Measurements from ENCODE around the gene NOL6. TPM values are rescaled to one million over a fixed set of nuclear protein-coding genes. Genes with fewer than 3 reads are reported as not detected.

NOL6 gene
- total and polyA plus RNA-seq, 4 donors, result 5.9 to 26.5 (median 22.3) TPM

GRCh38 chr9:33442125-33442524, 31.6 kb downstream of the NOL6 start:
- DNase-seq (no peak), ATAC-seq (ENCODE audit: low FRiP score) (no peak)
- no peaks in the 10 kb centered on the region for H3K4me1 ChIP-seq (ENCODE audit: control insufficient read depth in 1 of 2, insufficient read depth in 2 of 2, low read length in 2 of 2)
- H3K27me3 ChIP-seq (ENCODE audit: control insufficient read depth in 1 of 2, insufficient read depth in 2 of 2, low read length in 1 of 2), result no peaks in the 10 kb centered on the region
- H3K27ac ChIP-seq (ENCODE audit: low read depth in 1 of 2, low read length in 2 of 2), result no peak overlapping the region
- WGBS, 2 donors, result 94 to 95% methylated on average over 15 of the region's 15 CpGs
- no peaks in the 10 kb centered on the region for H3K9me3 ChIP-seq (ENCODE audit: control insufficient read depth, low read length)
- no peak overlapping the region for H3K4me3 ChIP-seq (ENCODE audit: low read length in 2 of 2)
- no peaks in the 10 kb centered on the region for H3K36me3 ChIP-seq (ENCODE audit: control insufficient read depth in 1 of 2, insufficient read depth in 2 of 2, low read length in 1 of 2)
- intact Hi-C loops (cut with DNase I), result no loop called here

GRCh38 chr9:33440609-33441008, 33.1 kb downstream of the NOL6 start:
- DNase-seq, result no peak
- intact Hi-C loops (cut with DNase I), result no loop called here

GRCh38 chr9:33440204-33440603, 33.5 kb downstream of the NOL6 start:
- no peak for ATAC-seq (ENCODE audit: low FRiP score)
- WGBS, 2 donors, result 91% methylated on average over 7 of the region's 7 CpGs
- no peak overlapping the region for H3K4me3 ChIP-seq (ENCODE audit: low read length in 2 of 2)

More at GRCh38 chr9:33440609-33441008, 33.1 kb downstream of the NOL6 start:
- ATAC-seq (ENCODE audit: low FRiP score), result no peak
- WGBS, 2 donors, result 89 to 92% methylated on average over 1 of the region's 1 CpG
- Histone ChIP-seq H3K27me3 (ENCODE audit: control insufficient read depth in 1 of 2, insufficient read depth in 2 of 2, low read length in 1 of 2) (no peaks in the 10 kb centered on the region), H3K4me1 (ENCODE audit: control insufficient read depth in 1 of 2, insufficient read depth in 2 of 2, low read length in 2 of 2) (no peaks in the 10 kb centered on the region), H3K36me3 (ENCODE audit: control insufficient read depth in 1 of 2, insufficient read depth in 2 of 2, low read length in 1 of 2) (no peaks in the 10 kb centered on the region), H3K9me3 (ENCODE audit: control insufficient read depth, low read length) (no peaks in the 10 kb centered on the region), H3K4me3 (ENCODE audit: low read length in 2 of 2) (no peak overlapping the region), H3K27ac (ENCODE audit: low read depth in 1 of 2, low read length in 2 of 2) (no peak overlapping the region)

GRCh38 chr9:33439731-33440130, 34.0 kb downstream of the NOL6 start:
- Histone ChIP-seq H3K4me3 (ENCODE audit: low read length in 2 of 2) (no peak overlapping the region), H3K36me3 (ENCODE audit: control insufficient read depth in 1 of 2, insufficient read depth in 2 of 2, low read length in 1 of 2) (no peaks in the 10 kb centered on the region), H3K4me1 (ENCODE audit: control insufficient read depth in 1 of 2, insufficient read depth in 2 of 2, low read length in 2 of 2) (no peaks in the 10 kb centered on the region), H3K27me3 (ENCODE audit: control insufficient read depth in 1 of 2, insufficient read depth in 2 of 2, low read length in 1 of 2) (no peaks in the 10 kb centered on the region), H3K9me3 (ENCODE audit: control insufficient read depth, low read length) (no peaks in the 10 kb centered on the region), H3K27ac (ENCODE audit: low read depth in 1 of 2, low read length in 2 of 2) (no peak overlapping the region)
- DNase-seq (no peak), ATAC-seq (ENCODE audit: low FRiP score) (no peak)
- WGBS, 2 donors, result 36 to 53% methylated on average over 6 of the region's 6 CpGs
- intact Hi-C loops (cut with DNase I), result loop anchor here in 1 of 2 donors (10.0 kb wide), 1 partner anchor 55 kb away; no protein-coding TSS in a partner anchor

More at GRCh38 chr9:33440204-33440603, 33.5 kb downstream of the NOL6 start:
- no peak for DNase-seq
- Histone ChIP-seq H3K9me3 (ENCODE audit: control insufficient read depth, low read length) (no peaks in the 10 kb centered on the region), H3K27ac (ENCODE audit: low read depth in 1 of 2, low read length in 2 of 2) (no peak overlapping the region), H3K27me3 (ENCODE audit: control insufficient read depth in 1 of 2, insufficient read depth in 2 of 2, low read length in 1 of 2) (no peaks in the 10 kb centered on the region), H3K4me1 (ENCODE audit: control insufficient read depth in 1 of 2, insufficient read depth in 2 of 2, low read length in 2 of 2) (no peaks in the 10 kb centered on the region), H3K36me3 (ENCODE audit: control insufficient read depth in 1 of 2, insufficient read depth in 2 of 2, low read length in 1 of 2) (no peaks in the 10 kb centered on the region)
- intact Hi-C loops (cut with DNase I), result no loop called here

- ATAC-seq (ENCODE audit: low FRiP score) (no peak), DNase-seq (no peak)
- WGBS, 2 donors, result 56 to 69% methylated on average over 7 of the region's 7 CpGs
- no peaks in the 10 kb centered on the region for H3K9me3 ChIP-seq (ENCODE audit: control insufficient read depth, low read length)
- H3K4me1 ChIP-seq (ENCODE audit: control insufficient read depth in 1 of 2, insufficient read depth in 2 of 2, low read length in 2 of 2), result no peaks in the 10 kb centered on the region
- H3K36me3 ChIP-seq (ENCODE audit: control insufficient read depth in 1 of 2, insufficient read depth in 2 of 2, low read length in 1 of 2), result no peaks in the 10 kb centered on the region
- intact Hi-C loops (cut with DNase I), result loop anchor here in 1 of 2 donors (10.0 kb wide), 1 partner anchor 56 kb away; no protein-coding TSS in a partner anchor
- no peaks in the 10 kb centered on the region for H3K27me3 ChIP-seq (ENCODE audit: control insufficient read depth in 1 of 2, insufficient read depth in 2 of 2, low read length in 1 of 2)
- H3K4me3 ChIP-seq (ENCODE audit: low read length in 2 of 2), result no peak overlapping the region
- no peak overlapping the region for H3K27ac ChIP-seq (ENCODE audit: low read depth in 1 of 2, low read length in 2 of 2)
Observed at GRCh38 chr9:33438926-33439680, 34.6 kb downstream of the NOL6 start.

- intact Hi-C loops (cut with DNase I), result loop anchor here in 1 of 2 donors (10.0 kb wide), 1 partner anchor 57 kb away; no protein-coding TSS in a partner anchor
- no peaks in the 10 kb centered on the region for H3K9me3 ChIP-seq (ENCODE audit: control insufficient read depth, low read length)
- WGBS, 2 donors, result 86 to 88% methylated on average over 1 of the region's 1 CpG
Observed at GRCh38 chr9:33437898-33438297, 35.8 kb downstream of the NOL6 start.

GRCh38 chr9:33437205-33437604, 36.5 kb downstream of the NOL6 start:
- ATAC-seq (ENCODE audit: low FRiP score), result no peak
- no peaks in the 10 kb centered on the region for H3K4me1 ChIP-seq (ENCODE audit: control insufficient read depth in 1 of 2, insufficient read depth in 2 of 2, low read length in 2 of 2)
- no peaks in the 10 kb centered on the region for H3K9me3 ChIP-seq (ENCODE audit: control insufficient read depth, low read length)
- H3K27ac ChIP-seq (ENCODE audit: low read depth in 1 of 2, low read length in 2 of 2), result no peak overlapping the region
- H3K36me3 ChIP-seq (ENCODE audit: control insufficient read depth in 1 of 2, insufficient read depth in 2 of 2, low read length in 1 of 2), result no peaks in the 10 kb centered on the region
- no peak overlapping the region for H3K4me3 ChIP-seq (ENCODE audit: low read length in 2 of 2)
- intact Hi-C loops (cut with DNase I), result loop anchor here in 1 of 2 donors (10.0 kb wide), 1 partner anchor 58 kb away; no protein-coding TSS in a partner anchor
- no peak for DNase-seq
- 47 to 50% methylated on average over 2 of the region's 2 CpGs for WGBS, 2 donors
- H3K27me3 ChIP-seq (ENCODE audit: control insufficient read depth in 1 of 2, insufficient read depth in 2 of 2, low read length in 1 of 2), result no peaks in the 10 kb centered on the region

More at GRCh38 chr9:33437898-33438297, 35.8 kb downstream of the NOL6 start:
- no peak for DNase-seq
- Histone ChIP-seq H3K27ac (ENCODE audit: low read depth in 1 of 2, low read length in 2 of 2) (no peak overlapping the region), H3K4me1 (ENCODE audit: control insufficient read depth in 1 of 2, insufficient read depth in 2 of 2, low read length in 2 of 2) (no peaks in the 10 kb centered on the region), H3K4me3 (ENCODE audit: low read length in 2 of 2) (no peak overlapping the region), H3K27me3 (ENCODE audit: control insufficient read depth in 1 of 2, insufficient read depth in 2 of 2, low read length in 1 of 2) (no peaks in the 10 kb centered on the region), H3K36me3 (ENCODE audit: control insufficient read depth in 1 of 2, insufficient read depth in 2 of 2, low read length in 1 of 2) (no peaks in the 10 kb centered on the region)
- ATAC-seq (ENCODE audit: low FRiP score), result no peak

- ATAC-seq (ENCODE audit: low FRiP score) (no peak), DNase-seq (no peak)
- Histone ChIP-seq H3K27me3 (ENCODE audit: control insufficient read depth in 1 of 2, insufficient read depth in 2 of 2, low read length in 1 of 2) (no peaks in the 10 kb centered on the region), H3K4me1 (ENCODE audit: control insufficient read depth in 1 of 2, insufficient read depth in 2 of 2, low read length in 2 of 2) (no peaks in the 10 kb centered on the region), H3K9me3 (ENCODE audit: control insufficient read depth, low read length) (no peaks in the 10 kb centered on the region), H3K4me3 (ENCODE audit: low read length in 2 of 2) (no peak overlapping the region), H3K36me3 (ENCODE audit: control insufficient read depth in 1 of 2, insufficient read depth in 2 of 2, low read length in 1 of 2) (no peaks in the 10 kb centered on the region), H3K27ac (ENCODE audit: low read depth in 1 of 2, low read length in 2 of 2) (no peak overlapping the region)
- intact Hi-C loops (cut with DNase I), result loop anchor here in 1 of 2 donors (10.0 kb wide), 1 partner anchor 58 kb away; no protein-coding TSS in a partner anchor
- 52 to 58% methylated on average over 8 of the region's 8 CpGs for whole genome bisulfite sequencing, 2 donors
Observed at GRCh38 chr9:33436445-33436844, 37.3 kb downstream of the NOL6 start.

GRCh38 chr9:33435821-33436277, 37.9 kb downstream of the NOL6 start:
- 67 to 82% methylated on average over 8 of the region's 8 CpGs for WGBS, 2 donors
- intact Hi-C loops (cut with DNase I), result loop anchor here in 1 of 2 donors (10.0 kb wide), 1 partner anchor 59 kb away; no protein-coding TSS in a partner anchor
- no peak for ATAC-seq (ENCODE audit: low FRiP score)

More at GRCh38 chr9:33435821-33436277, 37.9 kb downstream of the NOL6 start:
- Histone ChIP-seq H3K27me3 (ENCODE audit: control insufficient read depth in 1 of 2, insufficient read depth in 2 of 2, low read length in 1 of 2) (no peaks in the 10 kb centered on the region), H3K9me3 (ENCODE audit: control insufficient read depth, low read length) (no peaks in the 10 kb centered on the region), H3K27ac (ENCODE audit: low read depth in 1 of 2, low read length in 2 of 2) (no peak overlapping the region), H3K4me1 (ENCODE audit: control insufficient read depth in 1 of 2, insufficient read depth in 2 of 2, low read length in 2 of 2) (no peaks in the 10 kb centered on the region), H3K36me3 (ENCODE audit: control insufficient read depth in 1 of 2, insufficient read depth in 2 of 2, low read length in 1 of 2) (no peaks in the 10 kb centered on the region), H3K4me3 (ENCODE audit: low read length in 2 of 2) (no peak overlapping the region)
- no peak for DNase-seq
